PFSK-1 (cell line): ENCODE results near the gene FGGY.

Experiments used
- FOXP2 ChIP-seq: optimal IDR thresholded peaks from 2 replicates; pipeline ENCODE3; 2011; ENCODE audit warnings: borderline replicate concordance, control low read depth, inconsistent platforms; ENCODE audit not compliant: insufficient read depth; ENCODE audit errors: extremely low read length, extremely low read depth
- POLR2AphosphoS5 ChIP-seq: IDR thresholded peaks from 2 replicates; pipeline ENCODE4 v1.6.1; 2012; ENCODE audit warnings: low read depth, mild to moderate bottlenecking, control low read depth, low read length, moderate library complexity
- SIN3A ChIP-seq: IDR thresholded peaks from 2 replicates; pipeline ENCODE4 v1.6.1; 2012; ENCODE audit warnings: mild to moderate bottlenecking, low read length, moderate library complexity, borderline replicate concordance; ENCODE audit not compliant: insufficient read depth
- TAF1 ChIP-seq: IDR thresholded peaks from 2 replicates; pipeline ENCODE4 v1.6.1; 2012; ENCODE audit warnings: low read length, control low read depth, borderline replicate concordance; ENCODE audit not compliant: insufficient read depth
- TF ChIP-seq, protein P1 (sequence below), 2 experiments: IDR thresholded peaks; 2 replicates each; pipeline versions ENCODE4 v1.6.1 to v1.8.0; 2011 to 2012; ENCODE audit warnings: low read depth in 2 of 2, low read length in 2 of 2, control low read depth in 1 of 2, inconsistent platforms in 1 of 2, mild to moderate bottlenecking in 1 of 2, moderate library complexity in 1 of 2; ENCODE audit not compliant: insufficient read depth in 1 of 2

FGGY gene

DNA sequence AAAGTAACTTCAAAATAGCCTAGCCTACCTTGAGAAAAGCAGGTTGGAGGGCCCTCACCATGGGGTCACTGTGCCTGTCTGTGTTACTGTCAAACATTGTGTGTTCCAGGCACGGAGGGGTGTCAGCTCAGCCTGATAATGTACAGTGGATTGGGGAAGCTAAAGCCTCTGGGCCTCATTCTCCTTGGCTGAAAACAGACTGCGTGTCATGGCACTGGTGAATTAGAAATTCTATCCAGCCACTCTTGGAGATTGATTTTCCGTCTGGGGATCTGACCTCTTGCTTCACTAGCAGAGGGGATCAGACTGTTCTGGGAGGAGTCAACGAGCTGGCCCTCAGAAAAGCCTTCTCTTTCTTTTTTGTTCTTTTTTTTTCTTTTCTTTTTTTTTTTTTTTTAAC lies 394.4 kb downstream of the FGGY start:
- TF ChIP-seq FOXP2 (no peak), POLR2AphosphoS5 (no peak), TAF1 (no peak), SIN3A (no peak)
- TF ChIP-seq, protein P1, sequence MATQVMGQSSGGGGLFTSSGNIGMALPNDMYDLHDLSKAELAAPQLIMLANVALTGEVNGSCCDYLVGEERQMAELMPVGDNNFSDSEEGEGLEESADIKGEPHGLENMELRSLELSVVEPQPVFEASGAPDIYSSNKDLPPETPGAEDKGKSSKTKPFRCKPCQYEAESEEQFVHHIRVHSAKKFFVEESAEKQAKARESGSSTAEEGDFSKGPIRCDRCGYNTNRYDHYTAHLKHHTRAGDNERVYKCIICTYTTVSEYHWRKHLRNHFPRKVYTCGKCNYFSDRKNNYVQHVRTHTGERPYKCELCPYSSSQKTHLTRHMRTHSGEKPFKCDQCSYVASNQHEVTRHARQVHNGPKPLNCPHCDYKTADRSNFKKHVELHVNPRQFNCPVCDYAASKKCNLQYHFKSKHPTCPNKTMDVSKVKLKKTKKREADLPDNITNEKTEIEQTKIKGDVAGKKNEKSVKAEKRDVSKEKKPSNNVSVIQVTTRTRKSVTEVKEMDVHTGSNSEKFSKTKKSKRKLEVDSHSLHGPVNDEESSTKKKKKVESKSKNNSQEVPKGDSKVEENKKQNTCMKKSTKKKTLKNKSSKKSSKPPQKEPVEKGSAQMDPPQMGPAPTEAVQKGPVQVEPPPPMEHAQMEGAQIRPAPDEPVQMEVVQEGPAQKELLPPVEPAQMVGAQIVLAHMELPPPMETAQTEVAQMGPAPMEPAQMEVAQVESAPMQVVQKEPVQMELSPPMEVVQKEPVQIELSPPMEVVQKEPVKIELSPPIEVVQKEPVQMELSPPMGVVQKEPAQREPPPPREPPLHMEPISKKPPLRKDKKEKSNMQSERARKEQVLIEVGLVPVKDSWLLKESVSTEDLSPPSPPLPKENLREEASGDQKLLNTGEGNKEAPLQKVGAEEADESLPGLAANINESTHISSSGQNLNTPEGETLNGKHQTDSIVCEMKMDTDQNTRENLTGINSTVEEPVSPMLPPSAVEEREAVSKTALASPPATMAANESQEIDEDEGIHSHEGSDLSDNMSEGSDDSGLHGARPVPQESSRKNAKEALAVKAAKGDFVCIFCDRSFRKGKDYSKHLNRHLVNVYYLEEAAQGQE (IDR thresholded peaks at IDR 0.05; ENCODE audit: insufficient read depth in 1 of 2, low read depth in 2 of 2, low read length in 2 of 2): no peak

GRCh38 chr1:59692591-59692990 lies 395.7 kb downstream of the FGGY start:
- TF ChIP-seq POLR2AphosphoS5 (no peak), SIN3A (no peak), TAF1 (no peak), FOXP2 (no peak)
- TF ChIP-seq, protein P1 (IDR thresholded peaks at IDR 0.05; ENCODE audit: insufficient read depth in 1 of 2, low read depth in 2 of 2, low read length in 2 of 2): no peak

DNA sequence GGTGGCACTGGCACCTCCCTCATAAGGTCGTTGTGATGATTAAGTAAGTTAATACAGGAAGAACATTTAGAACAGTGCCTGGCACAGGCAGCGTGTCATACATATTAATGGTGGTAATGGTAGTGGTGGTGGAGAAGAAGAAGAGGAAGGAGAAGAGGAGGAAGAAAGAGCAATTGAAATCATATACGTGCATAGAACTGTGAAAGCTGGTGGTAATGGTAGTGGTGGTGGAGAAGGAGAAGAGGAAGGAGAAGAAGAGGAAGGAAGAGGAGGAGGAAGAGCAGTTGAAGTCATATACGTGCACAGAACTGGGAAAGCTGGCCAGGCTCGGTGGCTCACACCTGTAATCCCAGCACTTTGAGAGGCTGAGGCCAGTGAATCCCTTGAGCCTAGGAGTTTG lies 396.5 kb downstream of the FGGY start:
- TF ChIP-seq SIN3A (no peak), POLR2AphosphoS5 (no peak), TAF1 (no peak), FOXP2 (no peak)
- TF ChIP-seq, protein P1 (IDR thresholded peaks at IDR 0.05; ENCODE audit: insufficient read depth in 1 of 2, low read depth in 2 of 2, low read length in 2 of 2): no peak

DNA sequence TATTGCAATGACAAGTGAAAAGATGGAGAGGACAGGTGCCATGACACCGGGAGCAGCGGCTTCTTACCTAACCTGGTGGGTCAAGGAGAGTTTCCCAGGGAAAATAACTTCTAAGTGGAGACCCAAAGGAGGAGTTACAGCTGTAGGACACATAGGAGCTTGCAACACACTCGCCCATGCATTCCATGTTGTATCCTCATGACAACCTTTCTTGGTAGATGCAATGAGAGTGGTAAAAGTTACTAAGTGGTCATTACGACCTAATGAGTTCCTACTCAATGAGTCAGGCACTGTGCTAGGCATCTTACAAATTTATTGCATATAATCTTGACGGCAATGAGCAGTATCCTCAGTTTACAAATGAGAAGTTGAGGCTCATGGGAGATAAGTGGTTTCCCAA lies 398.4 kb downstream of the FGGY start:
- TF ChIP-seq SIN3A (no peak), POLR2AphosphoS5 (no peak), TAF1 (no peak), FOXP2 (no peak)
- TF ChIP-seq, protein P1 (IDR thresholded peaks at IDR 0.05; ENCODE audit: insufficient read depth in 1 of 2, low read depth in 2 of 2, low read length in 2 of 2): no peak

GRCh38 chr1:59696421-59697115 lies 399.7 kb downstream of the FGGY start:
- TF ChIP-seq FOXP2: no peak
